GM18951 (cell line): ENCODE data around the gene TBX15.
"Not testable (repeated sequence)": the region's sequence is repeated elsewhere in the genome, so short reads cannot be mapped to it uniquely, and the experiment has no call there.

ENCODE experiments used
- POLR2A ChIP-seq: IDR thresholded peaks from 4 replicates; pipeline ENCODE4 v1.6.1; 2011; ENCODE audit warnings: mild to moderate bottlenecking; ENCODE audit not compliant: insufficient read length, insufficient read depth; ENCODE audit errors: extremely low read depth
- in situ Hi-C: fragments of 300-500 bp; cut with MboI; formaldehyde crosslinking; loops from one replicate; pipeline ENCODE4 v1.12.0; 2022; ENCODE audit warnings: low sequenced_read_pairs, mixed read lengths, inconsistent platforms; ENCODE audit not compliant: unreplicated experiment

Gene TBX15

DNA sequence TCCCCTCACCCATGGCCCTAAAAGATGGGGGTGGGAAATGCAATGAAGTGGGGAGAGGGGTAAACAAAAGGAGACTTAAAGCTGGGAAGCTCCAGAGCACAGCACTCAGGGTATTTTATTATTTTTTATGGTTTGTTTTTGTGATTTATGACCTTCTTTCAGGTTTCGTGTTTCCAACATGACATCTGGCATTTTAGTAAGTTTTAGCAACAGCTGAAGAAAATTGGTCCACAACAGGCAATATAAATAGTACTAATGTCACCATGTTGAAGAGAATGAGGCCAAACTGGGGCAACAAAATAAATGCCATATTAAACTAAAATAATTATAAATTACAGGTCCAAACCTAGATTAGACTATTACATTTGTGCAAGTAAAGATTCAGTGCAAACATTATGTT, 56.3 kb downstream of the TBX15 start:
- in situ Hi-C loops, result no loop called here
- TF ChIP-seq POLR2A, result no peak

DNA sequence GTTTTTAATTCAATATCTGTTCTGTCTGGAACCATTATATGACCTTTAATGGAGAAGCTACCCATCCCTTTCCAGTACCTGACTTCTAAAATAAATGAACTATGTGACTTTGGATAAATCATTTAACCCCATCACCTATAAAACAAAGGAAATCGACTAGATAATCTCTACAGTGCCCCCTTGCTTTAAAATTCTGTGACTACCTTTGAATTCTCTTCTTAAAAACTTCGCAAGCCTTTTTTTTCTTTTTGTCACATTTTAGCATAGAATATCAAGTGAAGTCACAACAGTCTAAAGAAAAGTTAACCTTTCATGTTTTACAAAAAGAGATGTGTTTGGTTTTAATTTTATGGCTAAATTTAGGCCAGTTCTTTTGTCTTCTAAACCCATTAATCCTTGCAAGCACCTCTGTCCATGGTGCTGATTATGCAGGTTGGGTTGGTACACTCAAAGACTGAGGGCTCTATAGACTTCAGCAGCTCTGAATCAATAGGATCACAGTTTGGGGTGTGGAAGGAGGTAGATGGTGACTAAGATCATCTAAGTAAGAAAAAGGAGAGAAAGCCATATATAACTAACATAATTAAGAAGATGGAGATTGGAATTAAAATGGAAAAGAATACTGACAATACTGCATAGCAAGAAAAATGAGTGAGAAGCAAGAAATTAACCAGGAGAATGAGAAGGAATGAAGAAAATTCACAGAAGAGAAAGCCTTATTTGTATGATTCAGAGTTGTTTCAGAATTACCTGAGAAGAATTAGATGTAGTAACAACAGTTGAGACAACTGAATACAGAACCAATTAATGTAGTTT, 59.2 kb downstream of the TBX15 start:
- TF ChIP-seq POLR2A, result no peak
- in situ Hi-C loops, result no loop called here

DNA sequence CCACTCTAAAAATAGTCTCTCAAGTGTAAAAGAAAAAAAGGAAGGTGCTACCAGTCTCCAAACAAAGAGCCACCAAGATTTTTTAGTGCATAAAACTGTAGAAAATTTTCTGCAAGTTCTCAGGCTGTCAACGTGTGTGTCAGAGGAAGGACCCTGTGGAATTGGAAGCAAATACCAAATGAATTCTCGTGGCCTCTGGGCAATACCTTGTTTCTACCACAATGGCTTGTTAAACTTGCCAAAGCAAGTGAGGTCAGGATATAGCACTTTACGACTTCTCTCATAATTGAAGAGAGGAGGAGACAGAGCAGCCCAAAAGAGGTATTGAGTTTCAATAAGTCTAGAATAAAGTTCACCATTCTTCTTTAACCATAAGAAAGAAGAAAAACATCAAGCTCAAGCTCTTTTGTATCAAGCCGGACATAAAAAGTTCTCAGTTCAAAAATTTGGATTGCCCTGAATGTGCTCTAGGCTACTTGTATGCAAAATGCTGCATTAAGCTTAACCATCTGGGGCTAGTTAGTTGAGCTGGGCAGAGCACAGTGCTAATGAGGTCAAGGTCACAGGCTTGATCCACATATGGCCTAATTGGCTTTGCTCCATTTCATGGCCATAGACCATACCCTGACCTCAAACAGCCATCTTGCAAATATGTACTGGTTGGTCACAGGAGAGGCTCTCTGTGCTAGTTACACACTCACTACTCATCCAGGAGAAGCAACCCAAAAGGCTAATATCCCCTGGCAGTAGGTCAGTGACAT, 60.5 kb downstream of the TBX15 start:
- no peak for TF ChIP-seq POLR2A
- in situ Hi-C loops, result no loop called here

DNA sequence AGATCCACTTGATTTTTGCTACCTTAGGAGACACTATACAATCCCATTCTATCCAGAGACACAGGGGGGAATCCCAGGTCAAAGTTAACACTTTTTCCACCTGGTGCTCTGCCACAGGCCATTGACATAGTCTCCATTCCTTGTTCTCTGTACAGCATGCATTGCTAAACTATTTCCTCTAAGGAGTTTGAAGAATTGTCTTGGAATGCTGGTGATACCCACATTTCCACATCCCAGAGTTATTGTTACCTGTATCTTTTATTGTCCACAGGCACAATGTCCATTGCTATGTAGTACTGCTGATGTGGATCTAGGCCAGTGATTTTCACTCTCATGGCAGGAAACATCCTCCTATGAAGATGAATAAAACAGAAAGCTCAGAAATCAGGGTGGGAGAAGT, 61.9 kb downstream of the TBX15 start:
- no peak for TF ChIP-seq POLR2A
- in situ Hi-C loops, result no loop called here

DNA sequence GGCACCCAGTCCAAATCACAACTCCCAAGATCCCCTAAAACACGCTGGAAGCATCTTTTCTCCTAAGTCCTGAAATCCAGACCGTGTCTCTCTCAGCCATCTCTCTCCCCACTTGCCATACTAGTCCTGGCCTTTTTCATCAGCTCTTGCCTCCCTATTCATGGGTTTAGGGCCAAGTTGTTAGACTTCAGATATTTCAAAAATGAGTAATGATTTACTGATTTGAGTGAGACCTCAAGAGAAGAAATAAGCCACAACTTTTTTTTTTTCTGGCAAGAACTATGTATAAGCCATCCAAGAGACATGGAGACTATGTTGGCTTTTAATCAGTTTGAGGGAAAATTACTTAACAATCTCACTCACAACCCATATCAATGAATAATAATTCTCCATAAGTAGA, 62.5 kb downstream of the TBX15 start:
- no peak for TF ChIP-seq POLR2A
- in situ Hi-C loops, result no loop called here

DNA sequence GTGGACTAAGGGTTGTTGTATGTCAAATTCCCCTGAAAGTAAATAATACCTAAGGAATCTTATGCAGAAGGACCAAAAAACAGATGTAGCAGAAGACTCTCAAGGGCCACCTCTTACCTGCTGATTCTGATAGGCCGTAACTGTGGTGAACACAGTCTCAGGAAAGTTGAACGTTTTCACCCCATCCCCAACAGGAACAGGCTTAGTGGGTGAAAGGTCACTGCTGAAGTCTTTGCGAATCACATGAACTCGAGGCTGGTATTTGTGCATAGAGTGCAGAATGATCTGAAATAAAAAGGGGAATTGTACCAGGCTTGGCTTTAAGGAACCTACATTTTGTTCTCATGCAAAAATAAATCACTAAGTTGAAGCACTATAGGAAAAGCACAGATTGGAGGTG, 64.8 kb downstream of the TBX15 start:
- no peak for TF ChIP-seq POLR2A
- in situ Hi-C loops, result no loop called here

DNA sequence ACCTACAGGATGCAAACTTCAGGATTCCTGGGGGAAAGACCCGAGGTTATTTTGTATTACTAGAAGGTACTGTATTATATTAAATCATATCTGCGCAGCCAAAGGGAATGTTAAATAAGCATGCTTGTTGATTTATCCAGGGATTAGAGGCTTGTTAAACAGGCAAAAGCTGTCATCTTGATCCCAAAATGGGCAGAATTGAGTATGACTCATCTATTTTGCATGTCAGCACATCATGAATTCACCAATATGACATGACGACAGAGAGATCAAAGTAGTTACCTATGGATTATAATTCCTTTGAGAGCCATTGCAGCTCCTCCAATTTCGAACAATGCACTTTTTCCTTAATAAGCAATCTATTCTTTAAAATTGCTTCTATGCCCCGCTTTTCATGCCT, 66.1 kb downstream of the TBX15 start:
- in situ Hi-C loops, result no loop called here
- no peak for TF ChIP-seq POLR2A

DNA sequence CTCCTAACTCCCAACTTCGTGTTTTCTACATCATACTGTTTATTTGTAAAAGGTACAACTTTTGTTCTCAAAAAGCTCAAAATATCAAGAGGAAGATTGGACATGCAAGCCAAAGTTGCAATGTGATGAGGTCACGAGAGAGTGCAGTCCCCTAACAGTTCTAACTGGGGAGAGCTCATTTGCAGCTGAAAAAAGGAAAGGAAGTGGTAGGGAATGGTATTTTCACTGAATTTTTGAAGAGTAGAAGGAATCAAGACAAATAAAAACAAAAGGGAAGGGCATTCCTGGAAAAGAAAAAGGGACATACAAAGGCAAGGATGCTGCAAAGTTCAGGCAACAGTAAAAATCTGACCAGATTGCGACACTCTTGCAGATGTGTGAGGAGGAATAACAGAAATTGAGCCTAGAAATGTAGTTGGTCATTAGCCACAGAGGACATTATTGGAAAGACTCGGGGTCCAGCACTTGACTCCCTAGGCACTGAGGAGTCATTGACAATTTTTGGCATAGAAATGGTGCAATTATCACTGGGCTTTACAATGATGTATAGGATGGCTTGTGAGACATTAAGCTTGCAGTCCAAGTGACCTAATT, 67.9 kb downstream of the TBX15 start:
- no peak for TF ChIP-seq POLR2A
- in situ Hi-C loops, result no loop called here

DNA sequence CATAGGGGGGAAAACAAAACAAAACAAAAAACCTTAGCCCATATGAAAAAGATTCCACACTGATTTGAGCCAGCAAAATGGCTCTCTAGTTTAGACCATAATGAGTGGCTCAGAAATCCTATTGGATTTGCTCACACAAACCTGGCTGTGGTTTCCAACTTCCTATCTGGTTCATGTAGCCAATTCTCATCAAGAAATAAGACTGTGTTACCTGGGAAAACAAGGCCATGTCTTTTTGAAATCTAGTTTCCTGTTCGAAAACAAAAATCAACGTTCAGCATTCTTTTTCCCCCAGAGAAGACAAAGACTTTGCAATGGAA, 69.2 kb downstream of the TBX15 start:
- TF ChIP-seq POLR2A, result no peak
- in situ Hi-C loops, result no loop called here

DNA sequence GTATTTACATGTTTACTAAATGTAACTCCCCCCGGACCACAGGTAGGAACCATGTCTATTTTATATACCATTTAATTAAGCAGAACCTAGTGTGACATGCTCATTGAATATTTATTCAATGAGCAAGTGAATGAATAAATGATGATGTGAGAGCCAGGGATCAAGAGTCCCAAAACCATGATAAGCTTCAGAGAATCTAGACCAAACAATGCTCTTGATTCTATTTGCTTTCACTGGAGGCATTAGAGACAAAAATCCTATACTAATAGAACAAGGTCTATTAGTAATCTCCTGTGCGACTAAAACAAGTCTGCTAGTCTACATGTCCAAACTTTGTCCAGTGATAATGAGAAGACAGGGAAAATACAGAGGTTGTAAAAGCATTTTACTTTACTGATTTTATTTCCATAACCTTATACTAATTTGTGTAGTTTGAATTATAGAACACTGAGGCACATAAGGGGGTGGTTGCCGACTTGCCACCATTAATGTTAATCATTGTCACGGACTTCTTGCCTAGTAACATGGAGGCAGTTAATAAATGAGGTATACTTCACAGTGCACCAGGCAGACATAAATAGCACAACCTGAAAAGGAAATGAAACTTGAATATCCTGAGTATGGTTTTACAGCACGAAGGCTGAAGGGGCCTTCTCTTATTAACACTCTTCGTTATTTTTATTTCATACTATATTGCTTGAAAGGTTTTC, 69.8 kb downstream of the TBX15 start:
- TF ChIP-seq POLR2A, result no peak
- in situ Hi-C loops, result no loop called here

DNA sequence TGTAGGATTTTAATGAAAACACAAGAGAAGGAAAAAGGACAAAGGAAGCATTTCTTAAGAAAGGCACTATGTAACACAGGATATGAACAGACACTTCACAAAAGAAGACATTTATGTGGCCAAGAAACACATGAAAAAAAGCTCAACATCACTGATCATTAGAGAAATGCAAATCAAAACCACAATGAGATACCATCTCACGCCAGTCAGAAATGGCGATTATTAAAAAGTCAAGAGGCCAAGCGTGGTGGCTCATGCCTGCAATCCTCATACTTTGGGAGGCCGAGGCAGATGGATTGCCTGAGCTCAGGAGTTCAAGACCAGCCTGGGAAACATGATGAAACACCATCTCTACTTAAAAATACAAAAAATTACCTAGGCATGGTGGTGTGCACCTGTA, 71.8 kb downstream of the TBX15 start:
- in situ Hi-C loops, result not testable (repeated sequence)

DNA sequence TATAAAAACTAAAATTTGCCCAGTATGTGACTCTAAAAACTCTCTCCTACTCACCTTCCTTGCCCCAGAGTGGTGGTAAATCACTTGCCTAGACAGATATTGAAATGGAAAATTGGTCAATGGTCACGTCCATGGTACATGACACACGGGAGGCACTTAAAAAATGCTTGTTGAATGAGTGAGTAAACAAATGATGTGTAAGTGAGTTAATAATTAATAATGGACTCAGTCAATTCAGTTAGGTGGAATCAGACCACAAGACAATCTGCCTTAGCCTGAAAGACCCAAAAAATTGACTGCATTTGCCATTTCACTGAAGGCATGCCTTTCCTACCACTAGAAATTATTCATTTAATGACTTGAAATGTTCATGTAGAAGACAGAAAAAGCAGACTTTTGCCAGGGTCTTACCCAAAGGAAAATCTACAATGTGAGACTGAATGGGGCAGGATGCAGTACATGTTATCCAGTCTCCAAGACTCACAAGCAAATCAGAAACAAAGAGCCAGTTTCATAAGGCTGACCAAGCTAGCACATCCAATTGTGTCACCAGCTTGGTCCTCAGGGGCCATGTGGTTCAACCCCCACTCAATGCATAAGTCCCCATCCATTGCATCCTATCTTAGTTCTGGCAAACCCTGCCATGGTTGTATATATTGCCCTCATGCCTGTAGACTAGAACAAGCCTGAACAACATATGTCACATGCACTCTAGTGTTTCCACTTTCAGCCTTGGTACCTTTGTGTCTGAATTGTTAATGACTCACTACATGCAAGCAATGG, 73.6 kb downstream of the TBX15 start:
- in situ Hi-C loops, result no loop called here
- no peak for TF ChIP-seq POLR2A

DNA sequence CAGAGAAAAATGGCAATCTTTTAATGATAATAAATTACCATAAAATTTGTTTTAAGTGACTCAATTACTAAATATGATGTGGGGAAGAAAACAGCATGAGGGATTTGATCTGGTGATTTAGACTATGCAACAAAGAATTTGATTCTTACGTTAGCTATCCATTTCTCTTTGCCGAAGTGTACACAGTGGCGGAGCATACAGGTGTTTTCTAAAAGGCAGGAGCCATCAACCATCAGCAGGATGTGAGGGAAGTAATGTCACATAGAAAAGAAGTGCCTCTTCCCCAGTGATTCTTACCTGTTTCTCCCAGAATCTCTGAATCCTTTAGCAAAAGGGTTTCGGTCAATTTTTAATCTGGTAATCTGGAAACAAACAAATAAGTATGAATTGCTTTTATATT, 74.3 kb downstream of the TBX15 start:
- in situ Hi-C loops, result no loop called here
- no peak for TF ChIP-seq POLR2A
